Inflammatory macrophage treated with lipopolysaccharide for 1 hour (primary cell): ENCODE data around the gene AMER1.
"Not testable (repeated sequence)": the region's sequence is repeated elsewhere in the genome, so short reads cannot be mapped to it uniquely, and the experiment has no call there.

Experiments used
- DNase-seq, 2 donors: peaks; one replicate each; pipeline ENCODE4 v3.0.0-alpha.2; 2020 to 2022

Gene AMER1

DNA sequence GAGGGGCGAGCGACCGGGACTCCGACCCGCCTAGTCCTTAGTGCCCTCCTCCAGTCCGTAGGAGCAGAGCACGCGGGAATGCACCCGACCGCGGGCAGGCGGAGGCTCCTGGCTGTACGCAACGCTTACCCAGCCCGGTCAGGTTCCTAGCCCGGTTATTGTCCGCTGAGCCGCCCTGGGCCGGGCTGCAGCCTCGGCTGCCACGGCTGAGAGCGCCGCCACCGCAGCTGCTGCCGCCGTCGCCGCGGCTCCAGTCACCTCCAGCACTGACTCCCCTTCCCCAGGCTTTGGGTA, at the start of gene AMER1:
Gene AMER1 (minus strand): TSS at position 268 of the 294 bp plus-strand sequence. CDS start 12,422 bp downstream, outside the sequence.
- DNase-seq = peak; percentile 18 to 42

DNA sequence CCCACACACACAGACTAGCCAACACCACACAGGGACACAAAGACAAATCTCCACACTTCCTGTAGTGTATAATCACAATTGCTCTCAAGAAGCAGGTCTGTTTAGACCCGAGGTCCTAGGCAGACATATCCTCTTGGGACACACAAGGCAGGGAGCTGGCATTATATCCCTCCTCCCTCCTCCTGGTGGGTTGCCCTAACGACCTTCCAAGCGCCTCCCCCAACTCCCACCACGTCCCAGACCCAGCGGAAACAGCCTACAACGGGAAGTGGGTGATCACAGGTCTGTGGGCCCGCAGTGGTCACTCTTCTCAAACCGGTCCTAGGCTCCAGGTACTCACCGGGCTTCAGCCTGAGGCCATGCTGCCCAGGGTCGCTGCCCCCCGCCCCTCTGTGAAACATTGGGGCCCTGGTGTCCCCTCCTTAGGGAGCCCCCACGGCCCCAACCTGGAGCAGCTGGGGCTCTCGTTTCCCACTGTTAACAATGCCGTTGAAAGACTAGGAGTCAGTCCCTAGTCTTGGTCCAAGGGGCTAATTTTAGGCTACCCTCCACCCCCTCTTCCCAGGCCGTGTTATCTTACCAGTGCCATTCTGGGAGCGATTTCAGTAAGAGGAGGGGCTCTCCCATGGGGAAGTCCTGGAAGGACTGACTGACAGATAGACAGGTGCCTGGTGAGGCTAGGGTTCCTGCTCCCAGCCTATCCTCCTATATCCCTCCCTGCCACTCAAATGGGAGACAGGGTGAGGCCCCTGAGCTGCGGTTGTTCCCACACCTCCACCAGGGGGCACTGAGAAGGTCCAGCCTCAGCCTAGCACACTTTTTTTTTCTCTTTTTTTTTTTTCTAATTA, 24.8 kb upstream of the AMER1 start, which contains the start of gene ASB12:
Gene ASB12 (minus strand): TSS at position 485 of the 848 bp plus-strand sequence. CDS start 4,957 bp downstream, outside the sequence.
- no peak for DNase-seq

DNA sequence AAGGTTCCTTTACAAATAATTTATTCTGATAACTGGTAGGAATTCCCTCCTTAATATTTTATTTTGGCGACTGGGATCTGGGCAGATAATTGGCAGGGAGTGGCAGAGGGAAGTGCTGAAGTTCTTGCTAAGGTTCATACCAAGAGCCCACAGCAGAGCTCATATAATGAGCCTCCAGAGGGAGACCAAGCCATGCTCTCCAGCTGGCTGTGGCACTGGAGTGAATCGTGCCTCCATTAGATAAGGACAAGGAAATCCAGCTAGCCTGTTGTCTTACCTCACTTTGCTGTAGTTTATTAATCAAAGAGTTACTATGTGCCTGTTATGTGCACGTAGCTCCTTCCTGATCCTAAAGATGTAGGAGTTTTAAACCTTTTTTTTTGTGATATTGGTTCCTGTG, 23.6 kb upstream of the AMER1 start:
- DNase-seq = no peak

DNA sequence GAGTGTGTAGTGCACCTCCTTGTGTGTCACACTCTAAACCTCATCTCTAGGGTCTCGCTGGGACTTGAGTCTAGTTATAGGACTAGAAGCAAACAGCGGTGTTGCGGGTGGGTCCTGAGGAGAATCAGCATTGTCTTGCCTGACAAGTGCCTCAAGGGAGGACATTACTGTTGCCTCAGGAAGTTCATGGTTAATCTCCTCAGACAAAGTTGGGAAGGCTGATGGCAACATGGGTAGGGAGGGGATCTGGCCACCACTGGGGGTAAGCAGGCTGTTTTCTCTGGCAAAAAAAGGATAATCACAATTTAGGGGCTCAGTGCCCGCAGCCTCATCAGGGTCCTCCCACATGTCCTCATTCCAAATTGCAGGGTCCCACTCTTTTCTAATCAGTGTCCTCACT, 12.5 kb upstream of the AMER1 start:
- no peak for DNase-seq

DNA sequence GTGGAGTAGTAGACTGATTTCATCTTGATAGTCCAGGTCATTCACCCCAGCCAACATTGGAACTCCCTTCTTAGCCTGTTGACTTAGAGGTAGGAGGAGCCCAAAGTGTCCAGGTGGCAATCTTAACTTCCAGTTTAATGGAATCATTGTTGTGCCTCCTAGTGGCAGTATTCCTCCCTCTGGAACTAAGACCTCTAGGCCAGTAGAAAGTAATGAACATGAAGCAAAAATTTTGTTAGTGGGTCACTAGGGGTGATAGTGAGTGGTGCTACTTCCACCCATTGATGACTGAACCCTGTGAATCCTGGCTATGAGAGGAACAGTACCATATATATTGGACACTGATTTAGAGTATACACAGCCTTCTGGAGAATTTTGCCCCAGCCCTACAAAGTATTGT, 8.5 kb upstream of the AMER1 start:
- not testable (repeated sequence) for DNase-seq

DNA sequence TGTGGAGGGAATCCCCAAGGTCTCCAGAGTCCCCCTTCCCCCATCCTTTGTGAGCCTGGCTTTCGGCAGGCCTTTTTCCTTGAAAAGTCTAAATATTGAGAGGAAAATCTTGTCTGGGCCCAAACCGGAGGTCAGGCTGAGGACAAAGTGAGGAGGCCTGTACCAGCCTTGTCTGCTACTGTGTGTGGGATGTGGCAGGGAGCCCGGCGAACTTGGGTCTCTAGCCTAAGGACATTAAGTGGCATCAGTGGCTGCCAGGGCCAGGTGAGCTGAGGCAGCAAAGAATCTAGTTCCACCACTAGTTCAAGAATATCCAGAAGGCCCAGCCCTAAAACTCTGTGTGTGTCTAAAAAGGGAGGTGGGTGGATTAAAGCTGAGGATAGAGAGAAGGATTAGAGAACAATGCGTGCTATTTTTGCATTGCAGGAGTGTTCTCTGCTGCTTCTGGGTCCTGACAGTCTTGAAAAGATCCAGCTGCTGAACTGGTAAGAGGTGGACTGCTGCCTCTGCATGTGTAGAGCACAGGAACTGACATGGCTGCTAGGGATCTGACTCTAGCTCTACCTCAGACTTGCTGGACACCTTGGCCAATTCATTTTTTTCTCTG, 1.2 kb upstream of the AMER1 start:
- no peak for DNase-seq

DNA sequence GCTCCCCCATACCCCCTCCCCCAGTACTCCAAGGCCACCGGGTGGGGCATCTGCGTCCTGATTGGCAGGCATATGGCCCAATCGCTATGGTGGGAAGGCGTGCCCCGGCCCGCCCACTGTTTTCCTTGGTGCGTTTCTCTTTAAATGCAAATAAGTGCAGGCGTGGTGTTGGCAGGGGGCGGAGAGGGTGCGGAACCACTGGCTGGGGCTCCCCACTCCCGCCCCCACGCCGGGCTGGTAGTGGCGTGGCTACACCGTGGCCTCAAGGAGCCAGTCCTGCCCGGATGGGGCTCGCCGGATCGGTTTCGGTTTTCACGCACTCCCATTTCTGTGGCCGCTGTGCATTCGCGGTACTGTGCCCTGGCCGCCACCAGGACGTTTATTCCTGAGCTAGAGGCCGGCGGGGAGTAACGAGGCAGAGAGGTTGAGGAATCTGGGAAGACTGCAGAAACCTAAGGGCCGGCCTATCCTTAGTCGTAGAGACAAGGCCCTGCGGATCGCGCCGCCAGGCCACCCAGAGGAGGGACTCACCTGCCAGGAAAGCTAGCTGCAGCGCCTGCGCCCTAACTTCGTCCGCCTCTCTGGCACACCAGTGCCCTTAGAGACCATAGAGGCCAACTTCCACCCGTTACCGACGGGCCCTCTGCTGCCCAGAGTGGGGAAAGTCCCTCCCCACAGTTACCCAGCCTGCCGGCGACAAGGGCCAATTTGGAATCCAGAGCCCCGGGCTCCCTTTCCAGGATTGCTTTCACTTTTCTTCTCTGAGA, 410 bp upstream of the AMER1 start:
- DNase-seq = peak; percentile 89

DNA sequence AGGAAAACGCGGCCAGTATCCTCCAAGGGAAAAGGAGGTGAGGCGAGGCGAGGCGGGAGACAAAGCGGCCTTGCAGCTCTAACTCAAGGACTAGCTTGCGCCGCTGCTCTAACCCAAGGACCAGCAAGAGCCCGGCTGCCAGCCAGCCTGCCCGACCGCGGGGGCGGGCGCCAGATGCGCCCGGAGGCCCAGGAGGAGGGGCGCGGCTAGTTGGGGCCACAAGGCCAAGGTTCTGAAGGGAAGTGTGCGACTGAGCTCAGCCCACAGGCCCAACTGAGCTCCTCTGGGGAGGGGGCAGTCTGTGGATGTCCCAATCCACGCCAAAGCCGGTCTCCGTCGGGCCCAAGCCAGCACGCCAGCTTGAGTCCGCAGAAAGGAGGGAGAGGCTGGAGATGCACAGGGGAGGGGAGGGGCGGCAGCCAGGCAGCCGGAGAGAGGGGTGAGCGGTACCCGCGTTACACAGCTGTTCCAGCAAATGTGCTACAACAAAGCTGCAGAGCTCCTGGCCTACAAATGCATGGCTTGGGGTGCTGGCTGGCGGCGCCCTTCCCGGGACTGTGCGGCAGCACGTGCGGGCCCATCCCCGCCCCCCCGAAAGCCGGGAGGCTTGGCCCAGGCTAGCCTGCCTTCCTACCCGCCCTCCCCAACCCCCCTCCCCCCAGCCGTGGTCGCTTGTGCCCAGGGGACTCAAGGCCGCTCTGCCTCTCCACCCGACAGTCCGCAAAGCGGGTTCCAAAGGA, 637 bp downstream of the AMER1 start:
- no peak for DNase-seq

DNA sequence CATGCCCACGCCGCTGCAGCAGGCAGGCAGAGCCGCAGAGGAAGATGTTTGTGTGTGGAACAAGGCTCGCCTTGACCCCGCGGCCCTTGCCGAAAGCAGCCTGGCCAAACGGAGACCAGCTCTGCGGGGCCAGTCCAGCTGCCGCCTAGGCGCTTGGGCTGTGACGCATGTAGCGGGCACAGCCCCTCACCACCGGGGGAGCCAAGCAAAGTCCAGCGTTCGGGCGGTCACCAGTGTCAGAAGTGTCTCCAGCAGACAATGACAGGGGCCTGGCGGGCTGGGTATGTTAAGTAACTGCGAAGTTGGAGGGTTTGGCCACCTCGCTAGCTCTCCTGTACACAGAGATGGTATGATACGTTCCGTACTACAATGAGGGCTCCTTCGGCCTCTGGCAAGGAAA, 1.3 kb downstream of the AMER1 start:
- DNase-seq = no peak

DNA sequence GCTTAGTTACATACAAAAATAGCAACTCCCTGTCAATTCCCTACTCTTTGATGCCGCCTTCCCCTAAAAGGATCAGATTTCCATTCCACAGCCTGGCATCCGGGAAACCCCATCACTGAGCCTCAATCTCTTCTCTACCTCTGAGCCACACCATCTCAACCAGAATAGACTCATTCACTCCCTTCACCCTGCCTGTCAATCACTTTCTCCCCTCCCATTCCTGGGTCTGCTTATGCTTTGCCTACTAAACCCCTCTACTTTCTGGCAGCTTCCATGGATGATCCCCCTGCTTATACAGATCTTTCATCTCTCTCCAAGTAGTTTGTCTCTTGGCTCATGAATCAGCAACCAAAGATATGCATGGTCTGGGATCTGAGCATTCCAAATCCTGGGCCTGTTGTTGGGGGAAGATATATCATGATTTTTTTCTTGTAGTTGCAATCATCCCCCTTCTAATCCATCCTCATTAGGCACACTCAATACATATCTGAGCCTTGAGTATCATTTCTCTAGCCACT, 2.6 kb downstream of the AMER1 start:
- DNase-seq = no peak

DNA sequence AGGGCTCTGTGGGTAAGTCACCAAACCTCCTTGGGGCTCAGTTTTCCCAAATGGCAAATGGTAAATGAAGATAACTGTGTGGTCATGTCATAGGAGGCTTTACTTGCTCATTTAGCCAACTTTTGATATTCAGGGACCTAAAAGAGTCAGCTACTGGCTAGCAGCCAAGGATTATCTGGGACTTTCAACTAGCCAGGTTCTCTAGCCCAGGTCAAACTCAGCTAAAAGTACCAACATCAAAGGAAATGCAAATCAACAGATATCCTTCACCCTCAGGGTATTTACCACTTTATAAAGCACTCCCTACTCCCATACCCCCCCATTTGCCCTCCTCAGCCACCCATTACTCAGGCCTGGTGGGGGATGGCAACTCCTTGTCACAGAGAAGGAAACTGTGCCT, 7.5 kb downstream of the AMER1 start:
- no peak for DNase-seq

DNA sequence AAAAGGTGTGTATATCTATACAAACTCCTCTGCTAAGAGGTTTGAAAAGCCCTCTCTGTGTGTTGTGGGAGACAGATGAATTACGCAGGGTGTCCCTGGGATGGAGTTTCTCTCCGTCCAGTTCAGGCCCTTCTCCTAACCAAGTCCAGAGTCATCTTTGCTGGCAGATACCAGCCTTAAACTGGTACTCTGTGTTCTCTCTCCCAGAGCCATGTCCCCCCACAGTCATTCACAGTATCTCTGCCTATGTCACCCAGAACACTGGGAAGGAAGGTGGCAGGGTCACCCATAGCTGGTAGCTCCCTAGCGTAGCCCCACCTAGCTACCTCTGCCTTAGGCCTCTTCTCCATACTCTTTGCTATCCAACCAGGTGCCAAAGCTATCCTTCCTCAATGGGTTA, 8.9 kb downstream of the AMER1 start:
- no peak for DNase-seq

DNA sequence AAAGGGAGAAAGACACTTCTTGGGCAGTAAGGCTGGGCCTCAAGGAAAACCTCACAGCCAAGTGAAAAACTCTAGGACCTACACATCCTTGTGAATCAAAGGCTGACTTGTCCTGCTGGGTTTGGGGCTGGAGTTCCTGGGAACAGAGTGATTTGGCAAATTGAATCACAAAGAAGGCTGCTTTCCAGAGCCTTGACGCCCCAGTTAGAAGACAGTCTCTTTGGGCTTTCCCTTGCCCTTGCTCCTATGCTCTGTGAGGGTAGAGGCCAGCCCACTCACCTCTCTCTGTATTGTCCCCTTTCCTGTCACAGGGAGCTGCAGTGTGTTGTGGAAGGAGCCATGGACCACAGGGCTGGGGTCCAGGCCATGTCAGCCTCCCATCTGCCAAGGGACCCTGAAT, 9.6 kb downstream of the AMER1 start:
- DNase-seq = no peak

DNA sequence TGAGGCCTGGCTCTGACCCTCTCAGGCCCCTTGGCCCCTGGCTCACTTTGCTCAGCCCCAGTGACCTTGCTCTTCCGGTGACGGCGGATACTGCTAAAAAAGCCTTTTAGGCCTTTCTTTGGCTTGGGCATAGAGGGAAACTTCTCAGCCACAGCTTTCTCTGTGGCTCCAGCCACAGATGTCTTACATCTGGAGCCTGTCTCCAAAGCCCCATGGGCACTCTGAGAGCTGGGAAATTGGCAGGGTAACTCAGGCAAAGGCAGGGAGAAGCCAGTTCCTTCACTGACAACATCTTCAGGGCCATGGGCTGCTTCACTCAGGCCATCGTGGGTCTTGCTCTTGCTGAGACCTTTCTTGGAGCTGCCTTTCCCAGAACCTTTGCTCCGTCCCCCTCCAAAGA, 12.8 kb downstream of the AMER1 start:
- no peak for DNase-seq

DNA sequence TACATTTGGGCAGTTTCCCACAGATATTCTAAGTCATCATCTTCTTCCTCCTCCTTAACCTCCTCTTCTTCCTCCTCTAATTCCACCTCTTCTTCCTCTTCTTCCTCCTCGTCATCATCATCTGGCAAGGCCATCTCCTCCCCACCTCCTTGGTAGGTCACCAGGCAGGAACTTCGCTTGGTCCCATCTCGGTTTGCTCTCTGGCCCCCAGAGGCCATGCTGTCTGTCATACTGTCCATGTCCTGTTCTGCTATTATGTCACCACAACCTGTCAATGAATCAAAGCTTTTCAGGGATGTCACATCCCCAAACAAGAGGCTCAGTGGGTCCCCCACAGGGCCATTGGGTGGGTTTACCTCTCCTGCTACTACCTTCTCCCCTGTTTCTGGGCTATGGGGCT, 13.5 kb downstream of the AMER1 start:
- no peak for DNase-seq

DNA sequence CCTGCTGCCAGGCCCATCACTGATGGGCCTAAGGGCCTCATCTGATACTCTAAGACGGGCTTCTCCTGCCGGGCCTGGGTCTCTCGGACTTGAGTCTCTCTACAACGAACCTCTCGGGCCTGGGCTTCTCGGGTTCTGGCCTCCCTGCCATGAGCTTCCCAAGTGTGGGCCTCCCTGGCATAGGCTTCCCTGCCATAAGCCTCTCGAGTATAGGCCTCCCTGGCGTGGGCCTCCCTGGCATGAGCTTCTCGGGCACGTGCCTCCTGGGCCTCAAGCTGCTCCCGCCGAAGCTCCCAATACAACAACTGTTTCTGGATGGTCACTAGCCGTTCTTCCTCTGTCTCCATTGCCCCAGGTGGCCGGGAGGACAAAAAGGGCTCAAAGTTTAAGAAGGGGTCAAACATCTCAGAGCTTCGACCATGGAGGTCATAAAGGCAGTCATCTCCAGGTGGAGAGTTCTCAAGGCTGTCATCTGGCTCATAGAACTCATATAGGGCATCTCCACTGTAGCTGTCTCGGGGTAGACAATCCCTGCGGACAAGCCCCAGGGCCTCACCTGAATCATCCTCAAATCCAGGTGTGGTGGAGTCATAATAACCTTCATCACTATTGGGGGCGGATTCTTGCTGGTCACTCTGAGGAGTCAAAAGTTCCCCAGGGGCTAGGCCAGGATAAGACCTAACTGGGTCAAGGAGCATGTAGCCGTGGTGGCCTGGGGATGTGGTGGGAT, 14.1 kb downstream of the AMER1 start:
- no peak for DNase-seq

DNA sequence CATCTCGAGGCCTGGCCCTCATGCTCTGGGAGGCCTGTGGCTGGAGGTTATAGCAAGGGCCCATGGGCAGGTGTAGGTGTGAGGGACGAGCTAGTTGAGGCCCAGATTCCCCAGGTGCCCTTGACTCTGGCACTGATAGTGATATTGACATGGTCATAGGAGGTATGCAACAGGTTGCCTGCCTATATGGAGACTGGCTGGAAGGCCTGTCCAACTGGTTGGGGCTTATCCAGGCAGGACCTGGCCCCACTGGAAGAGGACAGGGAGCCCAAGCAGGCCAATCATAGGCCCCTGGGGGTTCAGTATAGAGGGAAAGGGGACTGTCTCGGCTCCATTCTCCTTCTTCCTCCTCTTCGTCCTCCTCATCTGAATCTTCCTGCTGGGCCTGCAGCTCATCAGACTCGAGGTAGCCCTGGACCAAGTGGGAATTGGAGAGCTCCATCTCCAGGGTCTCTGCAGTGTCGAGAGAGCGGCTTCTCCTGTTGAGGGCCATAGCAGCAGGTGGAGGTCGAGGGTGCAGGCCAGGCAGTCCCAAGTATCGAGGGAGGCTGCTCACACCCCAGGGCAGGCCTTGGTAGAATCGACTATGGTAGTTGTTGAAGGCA, 15.3 kb downstream of the AMER1 start:
- DNase-seq = no peak

DNA sequence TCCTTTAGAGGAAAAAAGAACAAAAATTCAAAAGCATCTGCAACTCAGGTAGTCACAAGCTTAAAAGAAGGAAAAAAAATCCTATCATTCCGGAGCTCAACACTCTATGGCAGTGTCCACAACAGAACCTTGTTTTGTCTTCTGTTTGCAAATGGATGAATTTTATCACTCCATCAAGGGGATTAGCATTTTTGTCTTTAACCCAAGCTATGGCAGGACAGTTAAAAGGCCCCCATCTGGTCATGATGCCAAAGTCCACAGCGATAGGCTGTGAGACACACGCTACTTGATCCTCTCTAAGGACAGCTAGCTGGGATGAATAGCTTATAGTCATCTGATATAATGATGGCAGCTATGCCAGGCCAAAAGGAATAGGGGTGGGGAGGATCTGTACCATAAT, 16.6 kb downstream of the AMER1 start:
- no peak for DNase-seq

DNA sequence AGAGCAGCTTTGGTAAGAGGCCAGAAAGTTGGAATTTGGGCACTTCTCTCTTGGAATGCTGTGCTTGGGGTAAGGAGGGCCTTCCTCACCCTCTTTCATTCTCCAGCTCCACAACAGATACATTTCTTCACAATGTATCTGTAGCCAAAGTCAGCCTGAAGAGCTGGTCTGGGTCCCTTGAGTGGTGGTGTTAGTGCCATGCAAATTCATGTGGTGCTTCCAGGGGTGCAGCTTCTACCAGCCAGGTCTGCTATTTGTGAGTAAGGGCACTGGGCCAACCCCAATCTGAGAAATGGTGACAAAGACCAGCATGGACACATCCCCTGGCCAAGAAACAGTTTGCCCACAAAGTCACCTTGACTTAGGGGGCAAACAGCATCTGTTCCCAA, 17.8 kb downstream of the AMER1 start:
- DNase-seq = no peak

DNA sequence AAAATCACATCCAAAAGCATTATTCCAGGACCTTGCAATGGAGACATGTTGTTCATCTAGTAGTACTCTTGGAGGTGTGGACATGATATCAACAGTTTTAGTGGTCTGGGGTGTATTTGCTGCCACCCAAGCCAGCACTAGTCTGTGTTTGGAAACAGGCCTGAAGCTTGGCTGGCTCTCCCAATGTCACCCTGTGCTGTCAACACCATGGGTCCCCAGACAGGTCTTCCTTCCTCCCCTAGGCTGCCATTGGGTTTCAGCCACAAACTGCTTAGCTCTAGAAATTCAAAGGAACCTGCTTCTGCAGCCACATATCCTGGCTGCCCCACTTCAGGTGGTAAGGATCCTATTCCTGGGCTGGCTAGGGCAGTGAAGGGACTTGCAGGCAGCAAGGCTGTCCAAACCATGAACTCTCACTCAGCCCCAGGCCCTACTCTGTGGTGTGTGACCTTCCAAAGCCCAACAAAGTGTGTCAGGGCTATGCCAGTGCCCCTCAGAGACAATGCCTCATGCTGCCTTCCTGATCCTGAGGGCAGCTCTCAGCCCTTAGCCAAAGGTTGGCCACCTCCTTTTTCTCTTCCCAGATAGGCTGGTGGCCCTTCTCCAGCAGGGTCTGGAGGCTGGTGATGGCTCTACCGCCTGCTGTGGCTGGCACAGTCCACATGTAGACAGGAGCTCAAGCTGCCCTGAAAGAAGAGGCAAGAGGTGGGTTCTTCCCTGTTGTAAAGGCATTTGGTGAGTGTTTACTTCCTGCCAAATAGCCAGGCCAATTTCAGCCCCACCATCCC, 18.3 kb downstream of the AMER1 start:
- DNase-seq = no peak

DNA sequence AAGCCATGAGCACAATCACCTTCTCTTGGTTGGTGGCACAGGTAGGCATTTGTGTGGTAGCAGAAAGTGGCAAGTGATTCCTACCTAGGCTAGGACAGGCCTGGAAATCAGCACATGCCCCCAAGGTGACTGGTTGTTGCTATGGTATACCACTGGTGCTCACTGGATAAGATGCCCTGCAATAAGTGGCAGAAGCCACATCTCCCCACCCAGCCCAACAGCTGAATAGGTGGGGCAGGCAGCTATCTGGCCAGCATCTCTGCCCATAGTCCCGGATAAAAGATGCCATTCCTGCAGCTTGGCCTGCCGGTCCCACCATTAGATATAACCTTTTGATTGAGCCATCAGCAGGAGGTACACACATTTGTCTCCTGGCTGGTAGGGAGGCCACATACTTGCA, 21.1 kb downstream of the AMER1 start:
- no peak for DNase-seq
